Measurements from ENCODE around the gene SMG7. TPM values are rescaled to one million over a fixed set of nuclear protein-coding genes. Genes with fewer than 3 reads are reported as not detected.

The SMG7 gene
- total RNA-seq, 1 experiment from 2014 or later = 54.1 TPM

- no peak for TF ChIP-seq CEBPB (IDR thresholded peaks at IDR 0.05; ENCODE audit: low read depth)
- TF ChIP-seq SIN3A (IDR thresholded peaks at IDR 0.05; ENCODE audit: low read depth) = no peak
- no peak for TF ChIP-seq ZBTB33 (IDR thresholded peaks at IDR 0.05; ENCODE audit: extremely low read depth, insufficient replicate concordance, low read length)
Observed at GRCh38 chr1:183569141-183569540, 96.8 kb downstream of the SMG7 start (continued).

GRCh38 chr1:183569801-183570200, 97.5 kb downstream of the SMG7 start:
- H3K79me2 ChIP-seq (ENCODE audit: insufficient read depth, low read length) = no peaks in the 10 kb centered on the region
- TF ChIP-seq POLR2AphosphoS5 (IDR thresholded peaks at IDR 0.05; ENCODE audit: low read depth, low read length) (no peak), EGR1 (IDR thresholded peaks at IDR 0.05; ENCODE audit: low read depth) (no peak), EZH2phosphoT487 (IDR thresholded peaks at IDR 0.05; ENCODE audit: borderline replicate concordance) (no peak), SP1 (IDR thresholded peaks at IDR 0.05; ENCODE audit: low read depth) (no peak)
- H3K9me3 ChIP-seq (ENCODE audit: control insufficient read depth in 1 of 2, insufficient read depth in 1 of 2, low read depth in 1 of 2, low read length in 2 of 2) = no peaks in the 10 kb centered on the region
- H3K27ac ChIP-seq (ENCODE audit: low read depth, low read length) = no peak overlapping the region
- no peaks in the 10 kb centered on the region for H3K27me3 ChIP-seq (ENCODE audit: insufficient read depth, low read length)
- ChIA-PET RAD21 (ENCODE audit: low non-redundant PET in 1 of 2, low total read pairs in 2 of 2, uncharacterized antibody in 2 of 2, unreplicated experiment in 2 of 2) (no interaction called here), POLR2A (interaction anchor here (2.6 kb wide), 1 partner anchor 10 kb away, joined by 6 read pairs; no protein-coding TSS in a partner anchor), CTCF (no interaction called here)
- H2AFZ ChIP-seq (ENCODE audit: low read depth, low read length, poor library complexity, severe bottlenecking) = no peak overlapping the region
- H4K20me1 ChIP-seq (ENCODE audit: insufficient read depth) = no peaks in the 10 kb centered on the region
- DNase-seq (ENCODE audit: low read depth, low spot score) (no peak), ATAC-seq (no peak)
- BruUV-seq (replicated peaks) = no TSS peak
- no peak overlapping the region for H3K9ac ChIP-seq (ENCODE audit: low read length)
- no peak overlapping the region for H3K4me3 ChIP-seq (replicated peaks in 1 of 2; ENCODE audit: low read depth in 1 of 2, low read length in 2 of 2)
- peaks cover 4 to 7% of the 10 kb centered on the region in 2 experiments; a peak in 3 of 4 replicates for H3K4me1 ChIP-seq (ENCODE audit: control insufficient read depth in 1 of 2, insufficient read depth in 2 of 2, low read length in 2 of 2)
- intact Hi-C loops (cut with micrococcal nuclease) = no loop called here
- H3K9me2 ChIP-seq (ENCODE audit: insufficient read depth) = no peaks in the 10 kb centered on the region
- H3K4me2 ChIP-seq (ENCODE audit: low read length) = no peak overlapping the region
- H3K36me3 ChIP-seq (ENCODE audit: control insufficient read depth in 1 of 2, insufficient read depth in 2 of 2, low read length in 2 of 2) = no peaks in the 10 kb centered on the region
